ENCODE measurements around the gene BMPR1A. TPM values are rescaled to one million over a fixed set of nuclear protein-coding genes. Genes with fewer than 3 reads are reported as not detected.

Gene BMPR1A
- total and polyA plus RNA-seq, 2 of the 4 experiments (the other 2 are of a cell fraction) = 15.9 to 93.7 TPM

- DNase-seq (no peak), ATAC-seq (ENCODE audit: low read depth) (no peak)
- Histone ChIP-seq H2BK120ac (ENCODE audit: low read depth, low read length) (no peak overlapping the region), H3K4me1 (ENCODE audit: control insufficient read depth, insufficient read depth, low read length) (peaks cover 10% of the 10 kb centered on the region), H3K9me3 (ENCODE audit: control insufficient read depth, insufficient read depth, low read length) (no peaks in the 10 kb centered on the region), H3K23ac (ENCODE audit: low read depth, low read length) (no peak overlapping the region), H4K91ac (ENCODE audit: insufficient read depth, low read depth, low read length) (no peak overlapping the region), H3K27me3 (ENCODE audit: control insufficient read depth, insufficient read depth, low read length) (no peaks in the 10 kb centered on the region), H3K56ac (ENCODE audit: extremely low read depth, insufficient read depth, low read length) (no peak overlapping the region), H3K14ac (replicated peaks; ENCODE audit: low read depth, low read length) (no peak overlapping the region), H4K8ac (ENCODE audit: low read depth in 2 of 2, low read length in 2 of 2) (no peak overlapping the region), H3K4ac (ENCODE audit: low read depth, low read length) (no peak overlapping the region), H2BK20ac (ENCODE audit: low read depth, low read length) (no peak overlapping the region), H4K20me1 (ENCODE audit: insufficient read depth, low read length) (no peaks in the 10 kb centered on the region), H3K36me3 (ENCODE audit: control insufficient read depth, insufficient read depth, low read length) (no peaks in the 10 kb centered on the region), H3K18ac (ENCODE audit: low read depth, low read length) (no peak overlapping the region), H2BK5ac (ENCODE audit: low read depth, low read length, poor library complexity, severe bottlenecking) (no peak overlapping the region), H3K27ac (ENCODE audit: insufficient read depth, low read length) (no peak overlapping the region), H2AFZ (replicated peaks; ENCODE audit: low read length, poor library complexity) (no peak overlapping the region), H2AK9ac (replicated peaks; ENCODE audit: low read depth, low read length, poor library complexity) (no peak overlapping the region), H3K9me1 (ENCODE audit: insufficient read depth, low read length) (peaks cover 3% of the 10 kb centered on the region; the same call in 1 of the 2 replicates), H3K9ac (ENCODE audit: low read depth, low read length) (no peak overlapping the region), H3K4me3 (ENCODE audit: insufficient read depth, low read depth, low read length) (no peak overlapping the region), H2AK5ac (ENCODE audit: low read depth, low read length) (no peak overlapping the region), H2BK15ac (ENCODE audit: low read depth, low read length) (no peak overlapping the region), H3K4me2 (ENCODE audit: low read depth, low read length) (no peak overlapping the region), H3K79me1 (ENCODE audit: low read depth in 1 of 2, low read length in 2 of 2) (peaks cover 0 to 10% of the 10 kb centered on the region in 2 experiments; a peak in 2 of 4 replicates), H4K5ac (ENCODE audit: low read depth, low read length) (no peak overlapping the region)
- WGBS, 2 experiments (ENCODE audit: extremely low coverage in 2 of 2, insufficient read length in 1 of 2) = no CpG with 5 or more reads among the region's 5 CpGs
- TF ChIP-seq SMC3 (IDR thresholded peaks at IDR 0.05; ENCODE audit: low read depth, low read length) (no peak), USF2 (IDR thresholded peaks at IDR 0.05; ENCODE audit: low read depth, low read length) (no peak), MAFK (IDR thresholded peaks at IDR 0.05; ENCODE audit: low read depth, low read length) (no peak), RCOR1 (IDR thresholded peaks at IDR 0.05; ENCODE audit: insufficient replicate concordance, low read length) (no peak), FOS (IDR thresholded peaks at IDR 0.05; ENCODE audit: low read depth, low read length) (no peak), CTCF (conservative IDR thresholded peaks at IDR 0.05; ENCODE audit: low read depth, low read length) (no peak), CHD1 (IDR thresholded peaks at IDR 0.05; ENCODE audit: low read depth, low read length) (no peak), RAD21 (IDR thresholded peaks at IDR 0.05; ENCODE audit: low read length) (no peak), MAZ (IDR thresholded peaks at IDR 0.05; ENCODE audit: borderline replicate concordance, low read depth, low read length) (no peak), NFE2L2 (IDR thresholded peaks at IDR 0.05; ENCODE audit: low read depth, low read length) (no peak), BHLHE40 (IDR thresholded peaks at IDR 0.05; ENCODE audit: low read depth, low read length) (no peak), POLR2A (IDR thresholded peaks at IDR 0.05; ENCODE audit: low read depth, low read length) (no peak), MXI1 (IDR thresholded peaks at IDR 0.05; ENCODE audit: borderline replicate concordance, low read depth, low read length) (no peak), CEBPB (IDR thresholded peaks at IDR 0.05; ENCODE audit: low read depth, low read length) (no peak), RFX5 (IDR thresholded peaks at IDR 0.05; ENCODE audit: low read depth, low read length) (no peak), ELK1 (IDR thresholded peaks at IDR 0.05; ENCODE audit: borderline replicate concordance, low read depth, low read length) (no peak)
- in situ Hi-C loops (cut with MboI; ENCODE audit: low sequenced_read_pairs) = loop anchor here (5.0 kb wide), 1 partner anchor 188 kb away; no protein-coding TSS in a partner anchor
- intact Hi-C loops (cut with micrococcal nuclease) = no loop called here
- dilution Hi-C loops (cut with HindIII; ENCODE audit: low sequenced_read_pairs, unreplicated experiment) = no loop called here
- CTCF ChIA-PET = no interaction called here
- BruUV-seq (replicated peaks) = no TSS peak
- POLR2A ChIA-PET (ENCODE audit: unreplicated experiment) = no interaction called here
These were observed 47.5 kb upstream of the BMPR1A start for GRCh38 chr10:86708783-86709380.
